Panc1 (cell line): ENCODE data around the gene SYT1. TPM values are rescaled to one million over a fixed set of nuclear protein-coding genes. Genes with fewer than 3 reads are reported as not detected.

Experiments used
- ATAC-seq: fragments of 200-7000 bp; cut with Tn5 transposase; 2 replicates; pipeline ENCODE4 v1.9.1; 2020; ENCODE audit warnings: mild to moderate bottlenecking, moderate library complexity
- BruUV-seq: library from RNA; stranded (reverse); fragments of 400-500 nt; replicated peaks from 2 replicates; lab custom pipeline; 2021; lab: Mats Ljungman, UMichigan
- CTCF ChIA-PET: fragments of 300-600 bp; sonication (Branson Sonifier 250); formaldehyde crosslinking; loops from one replicate; lab custom pipeline; 2022; ENCODE audit warnings: antibody characterized with exemption; lab: Charles Lee
- POLR2A ChIA-PET: fragments of 300-600 bp; sonication (Branson Sonifier 250); formaldehyde crosslinking; loops from one replicate; lab custom pipeline; 2022; ENCODE audit warnings: antibody characterized with exemption; lab: Charles Lee
- DNase-seq: peaks from one replicate; pipeline ENCODE4 v3.0.0-alpha.2; 2010; ENCODE audit warnings: low read depth, low spot score
- H3K27ac ChIP-seq: 2 replicates; pipeline ENCODE4 v1.5.1; 2011; ENCODE audit warnings: mild to moderate bottlenecking, low read length, inconsistent platforms
- H3K27me3 ChIP-seq: fragments of 200-500 bp; sonication (Bioruptor generic); 2 replicates; pipeline ENCODE4 v1.6.0; 2014; ENCODE audit warnings: low read length, inconsistent platforms; ENCODE audit not compliant: control insufficient read depth, insufficient read depth
- H3K36me3 ChIP-seq: fragments of 200-500 bp; sonication (Bioruptor generic); 2 replicates; pipeline ENCODE4 v1.5.1; 2014; ENCODE audit warnings: inconsistent platforms, mild to moderate bottlenecking, low read length, moderate library complexity; ENCODE audit not compliant: control insufficient read depth, insufficient read depth
- H3K4me1 ChIP-seq: 2 replicates; pipeline ENCODE4 v1.5.1; 2011; ENCODE audit warnings: inconsistent platforms, mild to moderate bottlenecking, low read length, moderate library complexity; ENCODE audit not compliant: control insufficient read depth, insufficient read depth
- H3K4me3 ChIP-seq, 2 experiments: 2 replicates each; pipeline ENCODE4 v1.5.1; 2011 to 2012; ENCODE audit warnings: low read depth in 2 of 2, low read length in 2 of 2, mild to moderate bottlenecking in 2 of 2, inconsistent platforms in 1 of 2, moderate library complexity in 1 of 2
- H3K9me3 ChIP-seq: fragments of 200-500 bp; sonication (Bioruptor generic); 2 replicates; pipeline ENCODE4 v1.5.1; 2014; ENCODE audit warnings: low read depth, mild to moderate bottlenecking, inconsistent platforms, low read length, moderate library complexity; ENCODE audit not compliant: control insufficient read depth, insufficient read depth
- POLR2AphosphoS5 ChIP-seq: IDR thresholded peaks from 2 replicates; pipeline ENCODE4 v1.6.1; 2012; ENCODE audit warnings: mild to moderate bottlenecking, low read depth, low read length, moderate library complexity
- SIN3A ChIP-seq: IDR thresholded peaks from 2 replicates; pipeline ENCODE4 v1.6.1; 2012; ENCODE audit warnings: low read depth, mild to moderate bottlenecking, low read length, moderate library complexity, borderline replicate concordance; ENCODE audit not compliant: insufficient read depth
- TCF7L2 ChIP-seq: IDR thresholded peaks from 2 replicates; pipeline ENCODE4 v1.6.1; 2011; ENCODE audit warnings: mild to moderate bottlenecking, low read depth, low read length, inconsistent platforms
- in situ Hi-C: cut with HindIII; loops from 2 replicates; pipeline ENCODE4 v1.10.0; 2016; ENCODE audit warnings: low sequenced_read_pairs, low pct_unique_long_range_greater_than_20kb
- intact Hi-C: fragments of 100-400 bp; cut with micrococcal nuclease; formaldehyde crosslinking; loops from one replicate; pipeline ENCODE4 v1.10.0; 2022; ENCODE audit not compliant: unreplicated experiment
- total RNA-seq: library from RNA; stranded (reverse); gene quantifications from one replicate; pipeline ENCODE4 v1.2.1, GENCODE V29; 2021; ENCODE audit not compliant: unreplicated experiment
- TF ChIP-seq, protein P1 (sequence below): fragments of 450-650 bp; IDR thresholded peaks from 2 replicates; pipeline ENCODE4 v1.5.1; 2017; ENCODE audit warnings: mild to moderate bottlenecking
- TF ChIP-seq, protein P2 (sequence below), 2 experiments: IDR thresholded peaks; 2 replicates each; pipeline ENCODE4 v1.6.1; 2011 to 2012; ENCODE audit warnings: low read depth in 2 of 2, control low read depth in 1 of 2, low read length in 1 of 2, mild to moderate bottlenecking in 1 of 2, moderate library complexity in 1 of 2; ENCODE audit not compliant: insufficient read depth in 1 of 2

SYT1 gene
- total RNA-seq, 1 experiment from 2014 or later, result 3.0 TPM

DNA sequence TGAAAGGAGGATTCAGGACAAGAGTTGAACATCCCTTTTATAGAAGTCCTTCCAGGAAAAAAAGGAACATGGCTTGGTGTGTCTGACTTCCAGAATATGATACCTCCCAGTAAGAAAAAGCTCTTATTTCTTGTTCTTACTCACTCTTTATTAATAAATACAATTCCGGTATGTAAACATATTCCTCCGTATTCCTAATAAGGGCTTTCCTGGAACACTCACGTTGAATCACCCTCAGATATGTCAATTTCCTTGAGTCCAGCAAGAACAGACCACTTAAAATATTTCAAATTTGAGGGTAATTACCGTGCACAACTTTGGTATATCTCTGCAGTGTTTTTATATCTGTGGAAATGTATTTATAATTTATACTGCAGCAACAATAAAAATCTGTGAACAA lies 385.6 kb downstream of the SYT1 start:
- H3K27ac ChIP-seq, result no peak overlapping the region
- POLR2A ChIA-PET, result no interaction called here
- CTCF ChIA-PET, result no interaction called here
- ATAC-seq, result no peak
- no peaks in the 10 kb centered on the region for H3K9me3 ChIP-seq
- no peak for DNase-seq
- H3K36me3 ChIP-seq, result no peaks in the 10 kb centered on the region
- in situ Hi-C loops, result no loop called here
- BruUV-seq, result no TSS peak
- TF ChIP-seq SIN3A (no peak), POLR2AphosphoS5 (no peak), TCF7L2 (no peak)
- TF ChIP-seq, protein P1, sequence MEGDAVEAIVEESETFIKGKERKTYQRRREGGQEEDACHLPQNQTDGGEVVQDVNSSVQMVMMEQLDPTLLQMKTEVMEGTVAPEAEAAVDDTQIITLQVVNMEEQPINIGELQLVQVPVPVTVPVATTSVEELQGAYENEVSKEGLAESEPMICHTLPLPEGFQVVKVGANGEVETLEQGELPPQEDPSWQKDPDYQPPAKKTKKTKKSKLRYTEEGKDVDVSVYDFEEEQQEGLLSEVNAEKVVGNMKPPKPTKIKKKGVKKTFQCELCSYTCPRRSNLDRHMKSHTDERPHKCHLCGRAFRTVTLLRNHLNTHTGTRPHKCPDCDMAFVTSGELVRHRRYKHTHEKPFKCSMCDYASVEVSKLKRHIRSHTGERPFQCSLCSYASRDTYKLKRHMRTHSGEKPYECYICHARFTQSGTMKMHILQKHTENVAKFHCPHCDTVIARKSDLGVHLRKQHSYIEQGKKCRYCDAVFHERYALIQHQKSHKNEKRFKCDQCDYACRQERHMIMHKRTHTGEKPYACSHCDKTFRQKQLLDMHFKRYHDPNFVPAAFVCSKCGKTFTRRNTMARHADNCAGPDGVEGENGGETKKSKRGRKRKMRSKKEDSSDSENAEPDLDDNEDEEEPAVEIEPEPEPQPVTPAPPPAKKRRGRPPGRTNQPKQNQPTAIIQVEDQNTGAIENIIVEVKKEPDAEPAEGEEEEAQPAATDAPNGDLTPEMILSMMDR, result no peak
- TF ChIP-seq, protein P2, sequence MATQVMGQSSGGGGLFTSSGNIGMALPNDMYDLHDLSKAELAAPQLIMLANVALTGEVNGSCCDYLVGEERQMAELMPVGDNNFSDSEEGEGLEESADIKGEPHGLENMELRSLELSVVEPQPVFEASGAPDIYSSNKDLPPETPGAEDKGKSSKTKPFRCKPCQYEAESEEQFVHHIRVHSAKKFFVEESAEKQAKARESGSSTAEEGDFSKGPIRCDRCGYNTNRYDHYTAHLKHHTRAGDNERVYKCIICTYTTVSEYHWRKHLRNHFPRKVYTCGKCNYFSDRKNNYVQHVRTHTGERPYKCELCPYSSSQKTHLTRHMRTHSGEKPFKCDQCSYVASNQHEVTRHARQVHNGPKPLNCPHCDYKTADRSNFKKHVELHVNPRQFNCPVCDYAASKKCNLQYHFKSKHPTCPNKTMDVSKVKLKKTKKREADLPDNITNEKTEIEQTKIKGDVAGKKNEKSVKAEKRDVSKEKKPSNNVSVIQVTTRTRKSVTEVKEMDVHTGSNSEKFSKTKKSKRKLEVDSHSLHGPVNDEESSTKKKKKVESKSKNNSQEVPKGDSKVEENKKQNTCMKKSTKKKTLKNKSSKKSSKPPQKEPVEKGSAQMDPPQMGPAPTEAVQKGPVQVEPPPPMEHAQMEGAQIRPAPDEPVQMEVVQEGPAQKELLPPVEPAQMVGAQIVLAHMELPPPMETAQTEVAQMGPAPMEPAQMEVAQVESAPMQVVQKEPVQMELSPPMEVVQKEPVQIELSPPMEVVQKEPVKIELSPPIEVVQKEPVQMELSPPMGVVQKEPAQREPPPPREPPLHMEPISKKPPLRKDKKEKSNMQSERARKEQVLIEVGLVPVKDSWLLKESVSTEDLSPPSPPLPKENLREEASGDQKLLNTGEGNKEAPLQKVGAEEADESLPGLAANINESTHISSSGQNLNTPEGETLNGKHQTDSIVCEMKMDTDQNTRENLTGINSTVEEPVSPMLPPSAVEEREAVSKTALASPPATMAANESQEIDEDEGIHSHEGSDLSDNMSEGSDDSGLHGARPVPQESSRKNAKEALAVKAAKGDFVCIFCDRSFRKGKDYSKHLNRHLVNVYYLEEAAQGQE (IDR thresholded peaks at IDR 0.05; ENCODE audit: insufficient read depth in 1 of 2, low read depth in 2 of 2, low read length in 1 of 2), result no peak
- H3K4me3 ChIP-seq, result no peak overlapping the region
- no peaks in the 10 kb centered on the region for H3K27me3 ChIP-seq
- H3K4me1 ChIP-seq, result no peaks in the 10 kb centered on the region
- intact Hi-C loops, result no loop called here

DNA sequence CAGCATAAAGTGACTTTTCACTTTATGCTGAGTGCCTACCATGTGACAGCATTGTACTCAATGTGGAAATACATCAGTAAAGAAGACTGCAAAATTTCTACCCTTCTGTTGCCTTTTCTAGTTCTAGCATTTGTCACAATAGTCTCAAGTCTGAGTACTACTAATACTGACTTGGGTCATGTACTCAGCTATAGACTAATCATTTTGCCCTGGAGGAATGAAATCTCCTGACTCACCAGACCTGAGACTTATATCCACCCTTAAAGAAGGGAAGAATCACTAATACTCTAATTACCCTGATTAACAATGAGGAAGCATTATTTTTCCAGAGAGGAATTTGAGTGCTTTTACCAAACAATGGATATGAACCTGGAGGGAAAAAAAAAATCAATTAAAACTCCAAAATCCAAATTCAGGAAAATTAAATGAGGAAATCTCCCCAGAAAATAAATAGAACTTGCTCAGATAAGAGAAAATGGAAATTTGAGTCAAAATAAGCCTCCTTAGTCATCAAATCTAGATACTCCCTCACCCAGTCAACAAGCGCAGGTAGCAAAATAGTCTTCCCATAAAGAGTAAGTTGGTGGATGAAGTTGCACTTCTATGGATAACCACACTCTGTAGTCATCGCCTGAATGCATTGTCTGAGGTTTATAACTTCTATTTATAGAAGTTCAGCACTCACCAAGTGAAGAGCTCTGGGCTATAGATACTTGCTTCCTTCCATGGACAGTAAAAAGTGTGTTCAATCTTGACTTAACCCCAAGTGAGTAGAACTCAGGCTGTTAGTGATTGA lies 386.6 kb downstream of the SYT1 start:
- ChIA-PET CTCF (no interaction called here), POLR2A (interaction anchor here (0.5 kb wide), 1 partner anchor 56 kb away, joined by 4 read pairs; no protein-coding TSS in a partner anchor)
- Histone ChIP-seq H3K36me3 (no peaks in the 10 kb centered on the region), H3K9me3 (no peaks in the 10 kb centered on the region), H3K27me3 (no peaks in the 10 kb centered on the region), H3K4me1 (no peaks in the 10 kb centered on the region), H3K4me3 (no peak overlapping the region), H3K27ac (no peak overlapping the region)
- ATAC-seq, result no peak
- no peak for DNase-seq
- BruUV-seq, result no TSS peak
- intact Hi-C loops (no loop called here), in situ Hi-C loops (no loop called here)
- TF ChIP-seq, protein P2 (IDR thresholded peaks at IDR 0.05; ENCODE audit: insufficient read depth in 1 of 2, low read depth in 2 of 2, low read length in 1 of 2), result no peak
